HFF-Myc (cell line): ENCODE data around the gene POU2F2.

Source experiments
- DNase-seq: peaks from one replicate; pipeline ENCODE4 v3.0.0-alpha.2; 2011; ENCODE audit warnings: low read depth; ENCODE audit errors: extremely low read depth
- H3K4me3 ChIP-seq: replicated peaks from 2 replicates; pipeline ENCODE4 v1.5.1; 2011; ENCODE audit warnings: low read depth, mild to moderate bottlenecking, control low read depth, low read length
- CTCF ChIP-seq: IDR thresholded peaks from 2 replicates; pipeline ENCODE4 v1.5.1; 2012; ENCODE audit warnings: mild to moderate bottlenecking, low read depth, low read length, control low read depth; ENCODE audit errors: missing control alignments

Gene POU2F2

GRCh38 chr19:42095142-42095813 lies 37.0 kb downstream of the POU2F2 start:
- no peak for DNase-seq
- no peak overlapping the region for H3K4me3 ChIP-seq
- TF ChIP-seq CTCF: no peak

- TF ChIP-seq CTCF: no peak
- H3K4me3 ChIP-seq: no peak overlapping the region
- DNase-seq: no peak
These were observed 38.3 kb downstream of the POU2F2 start for GRCh38 chr19:42093926-42094325.

GRCh38 chr19:42093505-42093904 lies 38.7 kb downstream of the POU2F2 start:
- no peak for TF ChIP-seq CTCF
- no peak for DNase-seq

GRCh38 chr19:42092350-42092749 lies 39.9 kb downstream of the POU2F2 start:
- no peak for DNase-seq
- peak; percentile 69 for TF ChIP-seq CTCF
- no peak overlapping the region for H3K4me3 ChIP-seq

More at GRCh38 chr19:42093505-42093904, 38.7 kb downstream of the POU2F2 start:
- H3K4me3 ChIP-seq: no peak overlapping the region

GRCh38 chr19:42091742-42092141 lies 40.5 kb downstream of the POU2F2 start:
- DNase-seq: no peak
- no peak overlapping the region for H3K4me3 ChIP-seq

GRCh38 chr19:42091300-42091699 lies 40.9 kb downstream of the POU2F2 start:
- DNase-seq: no peak
- TF ChIP-seq CTCF: no peak
- no peak overlapping the region for H3K4me3 ChIP-seq

More at GRCh38 chr19:42091742-42092141, 40.5 kb downstream of the POU2F2 start:
- no peak for TF ChIP-seq CTCF

- no peak for DNase-seq
- no peak overlapping the region for H3K4me3 ChIP-seq
- no peak for TF ChIP-seq CTCF
These were observed 41.6 kb downstream of the POU2F2 start for GRCh38 chr19:42090672-42091071.
